T follicular helper cell (primary cell): Measurements from ENCODE around the gene CBFA2T2.

Experiments
- DNase-seq: peaks from one replicate; pipeline ENCODE4 v3.0.0-alpha.2; 2020; ENCODE audit warnings: low read depth

The CBFA2T2 gene

DNA sequence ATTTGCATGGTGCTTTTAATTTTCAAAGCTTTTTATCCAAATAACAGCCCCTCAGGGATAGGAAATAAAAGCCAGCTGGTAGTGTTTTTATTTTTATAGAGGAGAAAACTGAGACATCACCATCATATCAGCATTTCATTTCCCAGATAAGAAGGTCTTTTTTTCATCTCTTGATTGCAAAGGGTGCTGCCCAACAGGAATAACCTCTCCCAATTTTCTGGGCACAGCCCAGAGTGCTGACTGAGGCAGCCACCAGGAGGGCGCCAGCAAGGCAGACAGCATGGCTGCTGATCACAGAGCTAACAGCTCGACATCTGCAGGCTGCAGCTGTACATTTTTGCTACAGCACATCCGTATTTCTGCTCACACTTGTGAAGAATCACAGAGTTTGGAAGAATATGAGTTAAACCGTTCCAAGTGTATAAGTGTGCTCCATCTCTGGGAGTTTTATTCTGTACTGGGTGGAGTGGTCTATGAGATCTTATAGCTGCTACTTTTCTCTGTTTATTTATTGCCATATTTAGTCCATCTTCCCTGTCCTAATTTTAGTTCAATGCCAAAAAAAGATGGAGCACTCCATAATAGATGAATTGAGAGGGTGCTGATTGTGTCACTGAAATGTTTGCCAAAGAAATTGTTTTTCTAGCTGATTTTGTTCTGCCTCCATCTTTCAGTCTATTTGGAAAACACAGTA is 86.7 kb downstream of the CBFA2T2 start:
- DNase-seq: no peak

- no peak for DNase-seq
Measured at GRCh38 chr20:33578510-33578909, 88.6 kb downstream of the CBFA2T2 start.

- DNase-seq: no peak
Measured at GRCh38 chr20:33583143-33583542, 93.2 kb downstream of the CBFA2T2 start.

GRCh38 chr20:33584976-33585375 is 95.1 kb downstream of the CBFA2T2 start:
- no peak for DNase-seq

DNA sequence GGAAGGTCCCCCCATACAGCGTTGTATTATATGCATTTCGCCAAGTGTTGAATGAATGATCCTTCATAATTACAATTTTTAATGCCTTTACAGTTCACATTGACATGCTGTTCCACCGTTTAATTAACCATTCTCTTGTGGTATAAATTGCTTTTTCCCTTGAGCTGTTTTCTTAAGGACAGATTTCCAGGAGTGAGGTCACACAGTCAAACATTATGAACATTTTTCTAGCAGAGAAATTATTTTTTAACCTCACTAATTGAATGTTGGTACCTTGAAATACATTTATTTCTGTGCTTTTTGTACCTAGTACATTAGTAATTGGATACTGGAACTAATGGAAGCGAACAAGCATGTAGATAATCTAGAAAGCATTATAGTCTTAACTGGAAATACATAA is 95.5 kb downstream of the CBFA2T2 start:
- no peak for DNase-seq

DNA sequence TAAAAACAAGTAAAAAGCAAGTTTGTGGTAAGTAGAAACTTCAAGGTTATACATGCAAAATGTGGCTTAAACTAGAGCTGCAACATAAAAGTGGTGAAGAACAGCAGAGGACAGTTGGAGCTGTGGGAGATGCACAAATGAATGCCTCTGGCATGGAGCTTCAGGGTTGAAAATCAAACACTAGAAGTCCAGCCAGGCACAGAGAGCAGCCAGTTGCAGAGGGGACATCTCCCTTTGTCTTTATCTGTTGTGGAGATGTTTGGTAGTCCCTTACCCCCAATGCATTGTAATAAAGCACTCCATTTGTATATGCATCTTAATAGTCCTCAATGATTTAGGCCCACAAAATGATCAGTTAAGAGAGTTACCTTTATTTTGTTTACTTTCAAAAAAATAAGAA is 99.2 kb downstream of the CBFA2T2 start:
- DNase-seq: no peak

GRCh38 chr20:33591901-33592300 is 102.0 kb downstream of the CBFA2T2 start:
- peak; percentile 2 for DNase-seq

DNA sequence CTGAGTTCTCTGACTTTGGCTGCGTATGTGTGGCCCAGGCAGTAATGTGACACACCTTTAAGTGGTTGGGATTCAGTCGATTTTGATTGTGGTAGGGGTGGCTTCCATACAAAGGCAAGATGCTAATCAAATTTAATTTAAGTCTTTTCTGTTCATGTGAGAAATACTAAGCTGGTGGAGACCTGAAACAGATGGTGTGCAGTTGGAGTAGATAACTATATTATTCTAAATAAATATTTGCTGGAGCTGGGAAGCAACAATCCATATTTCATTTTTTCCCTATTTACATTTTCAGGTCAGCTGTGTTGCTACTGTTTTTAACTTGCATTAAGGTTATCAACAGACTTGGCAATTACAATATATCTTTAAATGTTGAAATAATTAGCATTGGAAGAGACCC is 104.8 kb downstream of the CBFA2T2 start:
- DNase-seq: no peak

GRCh38 chr20:33600414-33600813 is 110.5 kb downstream of the CBFA2T2 start:
- DNase-seq: no peak

DNA sequence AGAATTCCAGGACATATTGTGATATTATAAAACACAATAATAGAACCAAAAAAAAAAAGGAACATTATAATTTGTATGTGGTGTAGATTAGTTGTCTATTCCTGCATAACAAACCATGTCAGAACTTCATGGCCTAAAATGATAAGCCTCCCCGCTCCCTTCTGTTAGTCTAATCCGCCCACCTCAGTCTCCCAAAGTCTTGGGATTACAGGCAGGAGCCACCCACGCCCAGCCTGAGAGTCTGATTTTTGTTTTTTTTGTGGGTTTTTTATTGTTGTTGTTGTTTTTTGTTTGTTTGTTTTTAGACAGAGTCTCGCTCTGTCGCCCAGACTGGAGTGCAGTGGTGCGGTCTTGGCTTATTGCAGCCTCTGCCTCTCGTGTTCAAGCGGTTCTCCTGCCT is 111.1 kb downstream of the CBFA2T2 start:
- no peak for DNase-seq

GRCh38 chr20:33601861-33602260 is 112.0 kb downstream of the CBFA2T2 start:
- no peak for DNase-seq

- DNase-seq: no peak
Measured at GRCh38 chr20:33602826-33603590, 113.1 kb downstream of the CBFA2T2 start.

DNA sequence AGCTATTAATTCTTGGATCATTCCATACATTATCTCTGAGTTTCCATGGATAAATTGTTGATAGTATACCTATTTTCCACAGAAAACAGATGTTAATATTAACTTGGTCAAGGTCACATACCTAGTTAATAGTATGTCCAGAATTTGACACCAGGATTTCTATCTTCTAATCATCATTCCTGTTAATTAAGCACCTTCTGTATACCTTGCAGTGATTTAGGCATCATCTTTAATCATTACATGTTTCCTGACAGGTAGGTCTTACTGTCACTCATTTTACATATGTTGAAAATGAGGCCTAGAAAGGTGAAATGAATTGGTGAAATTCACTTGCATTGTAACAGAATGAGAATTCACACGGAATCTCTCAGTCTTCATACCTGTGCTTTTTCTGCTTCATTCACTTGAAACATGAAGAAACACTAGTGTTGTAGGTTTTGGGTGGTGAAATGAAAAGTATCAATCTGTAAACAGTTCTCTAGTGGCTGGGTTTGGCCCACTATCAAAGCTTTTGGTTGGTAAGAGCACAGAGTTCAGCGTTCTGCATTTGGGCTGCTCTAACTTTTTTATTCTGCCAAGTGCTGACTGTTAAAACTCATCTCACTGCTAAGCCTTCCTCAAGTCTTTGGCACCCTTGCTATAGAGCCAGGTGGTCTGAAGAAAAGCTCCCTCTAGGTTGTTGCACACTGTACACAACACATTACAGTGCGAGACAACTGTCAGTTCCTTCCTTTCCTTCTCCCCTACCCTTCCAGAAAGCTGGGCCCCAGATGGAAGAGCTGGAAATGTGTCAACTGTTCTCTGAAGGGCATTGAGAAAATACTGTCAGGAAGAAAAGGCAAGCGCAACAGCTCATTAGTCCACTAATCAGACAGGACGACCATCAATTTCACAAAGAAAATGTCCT is 114.4 kb downstream of the CBFA2T2 start:
- DNase-seq: no peak

DNA sequence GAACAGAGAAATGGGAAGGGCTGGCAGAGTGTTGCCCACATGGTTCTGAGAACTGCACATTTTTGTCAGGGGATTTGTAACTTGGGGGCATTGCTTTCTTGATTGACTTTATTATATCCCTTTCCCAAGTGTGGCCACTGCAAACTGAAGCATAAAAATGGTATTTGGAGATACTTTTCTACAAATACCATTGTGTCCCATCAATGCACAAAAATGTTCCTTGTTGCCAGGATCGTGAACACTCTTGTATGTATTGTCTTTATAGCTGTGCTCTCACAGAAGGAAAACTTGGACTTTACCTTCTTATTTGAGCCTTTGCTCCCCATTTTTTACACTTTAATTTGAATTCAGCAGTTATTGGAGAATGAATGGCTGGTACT is 115.1 kb downstream of the CBFA2T2 start:
- DNase-seq: no peak

DNA sequence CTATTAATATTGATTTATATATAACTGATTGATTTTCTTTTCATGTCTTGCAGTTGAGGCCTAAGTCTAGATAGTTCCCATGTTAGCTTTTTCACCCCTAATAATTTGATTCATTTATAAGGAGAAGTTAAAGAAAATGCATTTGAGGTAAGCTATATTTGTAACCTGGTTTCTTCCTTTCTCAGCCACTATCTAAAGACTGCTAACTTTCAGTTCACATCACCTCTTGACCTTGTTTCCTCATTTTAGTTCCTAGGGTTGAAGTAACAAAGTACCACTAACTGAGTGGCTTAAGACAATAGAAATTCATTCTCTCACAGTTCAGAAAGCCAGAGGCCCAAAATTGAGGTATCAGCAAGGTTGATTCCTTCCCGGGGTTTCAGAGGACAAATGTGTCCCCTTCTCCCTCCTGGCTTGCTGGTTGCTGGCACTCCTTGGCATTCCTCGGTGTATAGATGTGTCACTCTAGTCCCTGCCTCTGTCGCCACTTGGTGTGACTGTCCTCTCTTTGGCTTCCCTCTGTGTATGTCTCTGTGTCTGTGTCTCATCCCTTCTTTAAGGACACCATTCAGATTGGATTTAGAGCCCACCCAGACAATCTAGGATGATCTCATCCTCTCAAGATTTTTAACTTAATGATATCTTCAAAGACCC is 116.3 kb downstream of the CBFA2T2 start:
- no peak for DNase-seq

DNA sequence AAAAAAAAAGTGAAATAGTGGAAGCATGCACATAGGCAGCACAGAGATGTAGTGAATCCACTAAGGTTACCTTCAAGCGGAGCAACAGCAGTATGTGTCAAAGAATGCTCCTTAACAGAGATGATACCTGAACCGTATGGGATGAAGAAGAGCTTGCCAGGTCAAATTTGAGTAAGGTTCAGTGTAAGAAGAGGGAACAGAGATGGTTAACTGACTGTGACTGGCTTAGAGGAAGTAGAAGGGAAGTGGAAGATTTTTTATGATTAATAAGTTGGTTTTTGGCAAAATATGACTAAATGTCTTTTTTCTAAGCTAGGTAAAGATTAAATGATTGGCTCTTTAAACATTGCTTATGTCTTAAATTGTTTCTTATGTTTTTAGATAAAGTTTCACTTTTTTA is 119.6 kb downstream of the CBFA2T2 start:
- no peak for DNase-seq

- DNase-seq: no peak
Measured at GRCh38 chr20:33611106-33611505, 121.2 kb downstream of the CBFA2T2 start.

DNA sequence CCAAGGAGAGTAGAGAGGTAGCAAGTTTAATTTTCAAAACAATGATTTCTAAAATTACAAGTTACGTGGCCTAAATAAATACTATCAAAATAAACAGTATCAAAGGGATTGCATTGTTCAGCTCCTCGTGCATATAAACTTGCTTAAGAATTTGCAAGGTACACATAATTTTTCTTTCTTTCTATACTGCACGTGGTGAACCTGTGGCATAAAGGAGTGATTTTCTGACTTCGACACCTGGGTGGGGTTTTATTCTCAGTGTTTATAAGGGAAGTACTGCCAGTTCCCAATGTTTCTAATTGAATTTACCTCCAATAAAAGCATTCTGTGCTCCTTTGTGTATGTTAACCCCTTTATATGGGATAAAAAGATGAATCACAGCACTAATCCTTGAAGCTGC is 122.1 kb downstream of the CBFA2T2 start:
- no peak for DNase-seq

DNA sequence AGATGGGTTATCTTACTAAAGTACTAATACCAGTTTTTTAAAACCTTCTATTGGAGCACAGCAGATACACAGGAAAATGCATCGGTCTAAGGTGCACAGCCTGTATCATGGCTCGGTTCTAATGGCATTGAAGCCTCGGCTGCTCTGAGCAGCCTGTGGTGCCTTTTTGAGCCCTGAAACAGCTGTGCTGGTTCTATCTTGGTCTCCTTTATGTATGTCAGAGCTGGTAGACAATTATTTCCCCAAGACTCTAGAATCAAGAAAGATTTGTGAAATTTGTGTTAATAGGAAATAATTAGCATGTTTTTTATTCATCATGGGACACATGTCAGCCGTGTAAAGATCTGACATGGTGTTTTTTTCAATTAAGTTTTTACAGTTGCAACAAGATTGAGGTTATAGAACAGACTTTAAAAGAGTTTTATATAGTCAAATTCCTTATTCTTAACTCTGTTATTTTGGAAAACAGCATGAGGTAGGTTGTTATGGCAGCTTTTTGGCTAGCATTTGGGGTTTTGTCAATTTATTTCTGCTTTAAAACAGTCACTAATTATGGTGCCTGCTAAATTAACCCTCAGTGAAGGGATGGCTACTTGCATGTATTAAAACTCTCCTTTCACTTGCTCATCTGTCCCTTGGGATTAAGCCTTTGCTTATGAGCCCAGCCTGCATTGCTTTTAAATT is 132.0 kb downstream of the CBFA2T2 start:
- no peak for DNase-seq

DNA sequence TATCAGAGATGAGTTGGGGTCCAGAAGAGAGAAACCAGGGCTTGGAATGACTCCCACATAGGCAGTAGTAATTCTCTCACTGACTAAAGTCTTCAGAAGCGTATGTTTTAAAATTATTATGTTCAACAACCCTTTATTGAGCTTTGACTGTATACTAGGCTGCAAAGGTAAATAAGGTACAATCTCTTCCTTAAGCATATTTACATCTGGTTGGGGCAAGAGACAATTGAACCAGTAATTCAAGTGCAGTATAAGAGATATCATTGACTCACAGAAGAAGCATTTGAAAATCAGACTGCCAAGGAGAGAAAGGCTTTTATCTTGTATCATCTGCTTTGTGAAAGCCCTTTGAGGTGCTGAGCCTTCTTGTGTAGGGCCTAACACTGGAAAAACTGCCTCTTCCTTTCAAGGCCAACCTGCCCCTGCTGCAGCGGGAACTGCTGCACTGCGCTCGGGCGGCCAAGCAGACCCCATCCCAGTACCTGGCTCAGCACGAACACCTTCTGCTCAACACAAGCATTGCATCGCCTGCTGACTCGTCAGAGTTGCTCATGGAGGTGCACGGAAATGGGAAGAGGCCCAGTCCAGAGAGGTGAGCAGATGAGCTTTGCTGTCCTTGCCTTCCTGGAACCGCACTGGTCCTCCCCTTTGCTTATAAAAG is 132.9 kb downstream of the CBFA2T2 start:
- no peak for DNase-seq

DNA sequence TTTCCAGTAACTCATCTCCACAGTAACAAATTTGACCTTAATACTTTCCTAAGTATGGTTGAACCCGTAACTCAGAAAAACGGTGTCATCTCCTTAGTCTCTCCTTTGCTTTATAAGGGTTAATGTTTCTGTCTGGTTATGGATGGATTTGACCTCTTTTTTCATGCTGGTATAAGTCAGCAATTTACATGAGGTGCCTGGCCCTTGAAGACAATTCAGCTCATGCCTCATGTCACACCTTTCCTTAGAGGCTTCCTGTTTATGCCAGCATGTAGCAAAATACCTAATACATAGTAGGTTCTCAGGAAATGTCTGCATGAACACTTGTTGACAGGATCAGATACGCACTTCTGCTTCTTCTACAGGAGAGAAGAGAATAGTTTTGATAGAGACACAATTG is 134.5 kb downstream of the CBFA2T2 start:
- DNase-seq: no peak
